ENCODE measurements around the gene SMKR1. TPM values are rescaled to one million over a fixed set of nuclear protein-coding genes. Genes with fewer than 3 reads are reported as not detected.

SMKR1 gene
- total and polyA plus RNA-seq, 2 of the 8 experiments (the other 6 are each of a cell fraction or from before 2014, with no cell fraction given) = 0.39 to 1.6 TPM

- no peak overlapping the region for H3K14ac ChIP-seq (ENCODE audit: insufficient read length)
- H3K4ac ChIP-seq (replicated peaks; ENCODE audit: insufficient read length, low read depth, low read length) = no peak overlapping the region
- no peak for FAIRE-seq
- H2BK5ac ChIP-seq (ENCODE audit: low read depth, low read length) = no peak overlapping the region
- no peaks in the 10 kb centered on the region for H3K36me3 ChIP-seq (ENCODE audit: control insufficient read depth in 2 of 4, insufficient read depth in 4 of 4, low read length in 3 of 4)
- H3K4me3 ChIP-seq (ENCODE audit: extremely low read depth in 1 of 4, insufficient read depth in 2 of 4, low read depth in 3 of 4, low read length in 4 of 4) = no peak overlapping the region
- no peak overlapping the region for H3K4me2 ChIP-seq (ENCODE audit: insufficient read depth in 1 of 2, low read depth in 2 of 2, low read length in 2 of 2)
- H2BK120ac ChIP-seq (replicated peaks; ENCODE audit: low read depth, low read length) = no peak overlapping the region
- H2BK15ac ChIP-seq (ENCODE audit: low read length) = no peak overlapping the region
- no peaks in the 10 kb centered on the region for H3K9me3 ChIP-seq (ENCODE audit: insufficient read depth in 2 of 2, low read depth in 1 of 2, low read length in 1 of 2)
- 95% methylated on average over 10 of the region's 10 CpGs; no CpG with 5 or more reads in 1 of the 2 experiments for whole genome bisulfite sequencing, 2 experiments (ENCODE audit: extremely low coverage in 1 of 2, insufficient coverage in 1 of 2, insufficient read length in 1 of 2, insufficient replicate concordance in 2 of 2, low coverage in 1 of 2, low lambda C conversion rate in 2 of 2, missing lambda C conversion rate in 1 of 2)
- H3K23ac ChIP-seq (ENCODE audit: insufficient read length) = no peak overlapping the region
- H3K9ac ChIP-seq (replicated peaks in 1 of 4; ENCODE audit: extremely low read depth in 1 of 4, low read depth in 3 of 4, low read length in 3 of 4) = no peak overlapping the region
- peak overlapping the region; percentile 14; the same call in 1 of the 2 replicates for H4K8ac ChIP-seq (ENCODE audit: extremely low read depth, insufficient read depth, low read length)
- H3K27me3 ChIP-seq (replicated peaks in 1 of 4; ENCODE audit: control insufficient read depth in 3 of 4, extremely low read depth in 1 of 4, insufficient read depth in 3 of 4, low read length in 3 of 4) = no peaks in the 10 kb centered on the region
- H3K79me2 ChIP-seq (ENCODE audit: control insufficient read depth in 1 of 2, insufficient read depth in 2 of 2, low read length in 2 of 2) = no peaks in the 10 kb centered on the region
- H2BK20ac ChIP-seq (ENCODE audit: low read length) = no peak overlapping the region
- no peak overlapping the region for H3K56ac ChIP-seq (replicated peaks; ENCODE audit: insufficient read length, low read depth, low read length)
- no peaks in the 10 kb centered on the region for H3K23me2 ChIP-seq (ENCODE audit: low read depth, low read length)
- ChIA-PET POLR2A (ENCODE audit: partially characterized antibody) (interaction anchor here (1.0 kb wide), 1 partner anchor 140 kb away, joined by 3 read pairs; no protein-coding TSS in a partner anchor), CTCF (ENCODE audit: partially characterized antibody) (interaction anchor here (1.0 to 1.5 kb wide), 2 partner anchors 15 to 376 kb away, joined by 3 read pairs; no protein-coding TSS in a partner anchor)
- no peak overlapping the region for H3K18ac ChIP-seq (ENCODE audit: extremely low read depth, low read length)
- H3K79me1 ChIP-seq (ENCODE audit: low read depth, low read length) = no peaks in the 10 kb centered on the region
- no peak for DNase-seq (ENCODE audit: low read depth in 1 of 2, low spot score in 2 of 2)
- no peak overlapping the region for H2AK5ac ChIP-seq (ENCODE audit: low read depth, low read length)
- no peaks in the 10 kb centered on the region for H3K4me1 ChIP-seq (replicated peaks in 1 of 4; ENCODE audit: control insufficient read depth in 3 of 4, insufficient read depth in 4 of 4, low read length in 3 of 4)
- no peaks in the 10 kb centered on the region for H4K20me1 ChIP-seq (replicated peaks in 1 of 2; ENCODE audit: control insufficient read depth in 1 of 2, insufficient read depth in 2 of 2, low read length in 2 of 2)
- H4K5ac ChIP-seq (ENCODE audit: insufficient read length, low read depth, low read length) = no peak overlapping the region
- no peak overlapping the region for H4K91ac ChIP-seq (replicated peaks; ENCODE audit: insufficient read length, low read length)
- no peak overlapping the region for H3K27ac ChIP-seq (ENCODE audit: low read depth, low read length)
- no peak overlapping the region for H2BK12ac ChIP-seq (ENCODE audit: low read depth, low read length)
- H2AFZ ChIP-seq (ENCODE audit: low read length) = no peak overlapping the region
- no peak for TF ChIP-seq CHD1 (IDR thresholded peaks at IDR 0.05; ENCODE audit: low read depth, low read length)
- TF ChIP-seq CHD2 (IDR thresholded peaks at IDR 0.05; ENCODE audit: low read length) = no peak
- TF ChIP-seq BCL11A (IDR thresholded peaks at IDR 0.05; ENCODE audit: low read depth in 2 of 2, low read length in 2 of 2) = no peak
- TF ChIP-seq SIN3A (conservative IDR thresholded peaks at IDR 0.05 in 1 of 2, IDR thresholded peaks at IDR 0.05 in 1 of 2; ENCODE audit: low read depth in 1 of 2, low read length in 2 of 2) = no peak
- TF ChIP-seq RFX5 (IDR thresholded peaks at IDR 0.05; ENCODE audit: borderline replicate concordance, low read depth, low read length) = no peak
- TF ChIP-seq HDAC2 (IDR thresholded peaks at IDR 0.05; ENCODE audit: borderline replicate concordance in 1 of 2, low read depth in 2 of 2, low read length in 2 of 2) = no peak
- no peak for TF ChIP-seq USF2 (IDR thresholded peaks at IDR 0.05; ENCODE audit: low read length)
- no peak for TF ChIP-seq E2F6 (IDR thresholded peaks at IDR 0.05)
- no peak for TF ChIP-seq PHF8 (conservative IDR thresholded peaks at IDR 0.05; ENCODE audit: low read depth, low read length)
- TF ChIP-seq ASH2L (IDR thresholded peaks at IDR 0.05; ENCODE audit: low read length) = no peak
- TF ChIP-seq RBBP5 (IDR thresholded peaks at IDR 0.05; ENCODE audit: borderline replicate concordance, low read depth, low read length) = no peak
- TF ChIP-seq CTBP2 (IDR thresholded peaks at IDR 0.05; ENCODE audit: borderline replicate concordance, insufficient read depth, insufficient read length, low read length) = no peak
Measured at GRCh38 chr7:129540340-129540739, 38.0 kb downstream of the SMKR1 start.
